Smooth muscle cell (in vitro differentiated cells): ENCODE measurements around the gene EP300. TPM values are rescaled to one million over a fixed set of nuclear protein-coding genes. Genes with fewer than 3 reads are reported as not detected.
"Not testable (repeated sequence)": the region's sequence is repeated elsewhere in the genome, so short reads cannot be mapped to it uniquely, and the experiment has no call there.

Source experiments
- DNase-seq: peaks from one replicate; lab custom pipeline; 2025; ENCODE audit not compliant: unreplicated experiment; lab: John Stamatoyannopoulos, UW
- H2AFZ ChIP-seq: fragments of 200-600 bp; sonication (generic); 2 replicates; pipeline ENCODE4 v1.6.0; 2016; ENCODE audit warnings: antibody characterized with exemption, low read depth, mild to moderate bottlenecking
- H3F3A ChIP-seq: fragments of 200-600 bp; sonication (generic); 2 replicates; pipeline ENCODE4 v1.6.0; 2017; ENCODE audit warnings: antibody characterized with exemption, low read depth
- H3K27ac ChIP-seq: fragments of 200-600 bp; sonication (generic); 2 replicates; pipeline ENCODE4 v1.5.1; 2016; ENCODE audit warnings: low read depth, mild to moderate bottlenecking
- H3K27me3 ChIP-seq: fragments of 200-600 bp; sonication (generic); 2 replicates; pipeline ENCODE4 v1.6.1; 2016; ENCODE audit warnings: low read depth, mild to moderate bottlenecking
- H3K36me3 ChIP-seq: fragments of 200-600 bp; sonication (generic); 2 replicates; pipeline ENCODE4 v1.5.1; 2016; ENCODE audit warnings: low read depth
- H3K4me1 ChIP-seq: fragments of 200-600 bp; sonication (generic); 2 replicates; pipeline ENCODE4 v1.5.1; 2016; ENCODE audit warnings: low read depth
- H3K4me2 ChIP-seq: fragments of 200-600 bp; sonication (generic); 2 replicates; pipeline ENCODE4 v1.6.0; 2016; ENCODE audit warnings: mild to moderate bottlenecking
- H3K4me3 ChIP-seq: fragments of 200-600 bp; sonication (generic); 2 replicates; pipeline ENCODE4 v1.5.1; 2016; ENCODE audit warnings: mild to moderate bottlenecking
- H3K79me2 ChIP-seq: fragments of 200-600 bp; sonication (generic); 2 replicates; pipeline ENCODE4 v1.6.0; 2016; ENCODE audit warnings: low read depth, mild to moderate bottlenecking
- H3K9ac ChIP-seq: fragments of 200-600 bp; sonication (generic); 2 replicates; pipeline ENCODE4 v1.6.0; 2016; ENCODE audit warnings: low read depth
- H3K9me3 ChIP-seq: fragments of 200-600 bp; sonication (generic); replicated peaks from 2 replicates; pipeline ENCODE4 v1.5.1; 2016; ENCODE audit warnings: low read depth
- H4K20me1 ChIP-seq: fragments of 200-600 bp; sonication (generic); 2 replicates; pipeline ENCODE4 v1.6.0; 2016; ENCODE audit warnings: low read depth
- WGBS: methylation state at CpG from one replicate; pipeline ENCODE4 v1.1.7; 2016; ENCODE audit warnings: low lambda C conversion rate; 5-methylcytosine and 5-hydroxymethylcytosine counted together
- polyA plus RNA-seq: library from polyadenylated mRNA; unstranded; fragments of >200 nt; fragmentation: Nextera tagmentation; extraction: Ambion mirVana; gene quantifications from 2 replicates; pipeline ENCODE4 v1.2.1, GENCODE V29; 2016
- total RNA-seq: library from RNA; depleted of rRNA; stranded (reverse); fragments of >200 nt; gene quantifications from 2 replicates; pipeline ENCODE4 v1.2.3, GENCODE V29; 2014
- TF ChIP-seq, protein P1 (sequence below): fragments of 200-600 bp; sonication (generic); IDR thresholded peaks from 2 replicates; pipeline ENCODE4 v1.5.1; 2017; ENCODE audit warnings: borderline replicate concordance, mild to moderate bottlenecking, antibody characterized with exemption; ENCODE audit not compliant: insufficient read depth, poor library complexity, severe bottlenecking

The EP300 gene
- total and polyA plus RNA-seq, 2 experiments from 2014 or later: 10.3 to 46.8 TPM

GRCh38 chr22:41106122-41106968 is 14.0 kb downstream of the EP300 start:
- DNase-seq: no peak
- Histone ChIP-seq H3K9me3 (no peaks in the 10 kb centered on the region), H3K27ac (peak overlapping the region; percentile 38), H4K20me1 (peaks cover 99% of the 10 kb centered on the region), H3K4me3 (no peak overlapping the region), H3K36me3 (no peaks in the 10 kb centered on the region), H3K79me2 (peaks cover 100% of the 10 kb centered on the region), H3F3A (peaks cover 9% of the 10 kb centered on the region), H3K9ac (no peak overlapping the region), H3K4me1 (no peaks in the 10 kb centered on the region), H3K27me3 (no peaks in the 10 kb centered on the region), H2AFZ (no peak overlapping the region), H3K4me2 (peak overlapping the region; percentile 12)
- 91% methylated on average over 8 of the region's 8 CpGs for WGBS
- TF ChIP-seq, protein P1, sequence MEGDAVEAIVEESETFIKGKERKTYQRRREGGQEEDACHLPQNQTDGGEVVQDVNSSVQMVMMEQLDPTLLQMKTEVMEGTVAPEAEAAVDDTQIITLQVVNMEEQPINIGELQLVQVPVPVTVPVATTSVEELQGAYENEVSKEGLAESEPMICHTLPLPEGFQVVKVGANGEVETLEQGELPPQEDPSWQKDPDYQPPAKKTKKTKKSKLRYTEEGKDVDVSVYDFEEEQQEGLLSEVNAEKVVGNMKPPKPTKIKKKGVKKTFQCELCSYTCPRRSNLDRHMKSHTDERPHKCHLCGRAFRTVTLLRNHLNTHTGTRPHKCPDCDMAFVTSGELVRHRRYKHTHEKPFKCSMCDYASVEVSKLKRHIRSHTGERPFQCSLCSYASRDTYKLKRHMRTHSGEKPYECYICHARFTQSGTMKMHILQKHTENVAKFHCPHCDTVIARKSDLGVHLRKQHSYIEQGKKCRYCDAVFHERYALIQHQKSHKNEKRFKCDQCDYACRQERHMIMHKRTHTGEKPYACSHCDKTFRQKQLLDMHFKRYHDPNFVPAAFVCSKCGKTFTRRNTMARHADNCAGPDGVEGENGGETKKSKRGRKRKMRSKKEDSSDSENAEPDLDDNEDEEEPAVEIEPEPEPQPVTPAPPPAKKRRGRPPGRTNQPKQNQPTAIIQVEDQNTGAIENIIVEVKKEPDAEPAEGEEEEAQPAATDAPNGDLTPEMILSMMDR: no peak

DNA sequence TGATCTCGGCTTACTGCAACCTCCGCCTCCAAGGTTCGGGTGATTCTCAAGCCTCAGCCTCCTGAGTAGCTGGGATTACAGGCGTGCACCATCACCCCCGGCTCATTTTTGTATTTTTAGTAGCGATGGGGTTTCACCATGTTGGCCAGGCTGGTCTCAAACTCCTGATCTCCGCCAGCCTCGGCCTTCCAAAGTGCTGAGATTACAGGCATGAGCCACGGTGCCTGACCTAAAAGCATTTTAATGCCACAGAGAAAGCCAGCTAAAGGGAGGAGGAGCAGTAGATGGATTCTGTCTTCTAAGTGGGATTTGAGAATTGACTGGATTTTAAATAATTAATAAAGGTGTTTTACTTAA is 14.6 kb downstream of the EP300 start:
- not testable (repeated sequence) for H3K36me3 ChIP-seq, H3K4me2 ChIP-seq, H3K4me3 ChIP-seq, H2AFZ ChIP-seq, H3K4me1 ChIP-seq, H3K27me3 ChIP-seq, H3F3A ChIP-seq, H3K9me3 ChIP-seq, DNase-seq, H3K9ac ChIP-seq
- 92% methylated on average over 9 of the region's 9 CpGs for WGBS
- Histone ChIP-seq H3K27ac (peak overlapping the region; percentile 38), H3K79me2 (peaks cover 100% of the 10 kb centered on the region), H4K20me1 (peaks cover 98% of the 10 kb centered on the region)

DNA sequence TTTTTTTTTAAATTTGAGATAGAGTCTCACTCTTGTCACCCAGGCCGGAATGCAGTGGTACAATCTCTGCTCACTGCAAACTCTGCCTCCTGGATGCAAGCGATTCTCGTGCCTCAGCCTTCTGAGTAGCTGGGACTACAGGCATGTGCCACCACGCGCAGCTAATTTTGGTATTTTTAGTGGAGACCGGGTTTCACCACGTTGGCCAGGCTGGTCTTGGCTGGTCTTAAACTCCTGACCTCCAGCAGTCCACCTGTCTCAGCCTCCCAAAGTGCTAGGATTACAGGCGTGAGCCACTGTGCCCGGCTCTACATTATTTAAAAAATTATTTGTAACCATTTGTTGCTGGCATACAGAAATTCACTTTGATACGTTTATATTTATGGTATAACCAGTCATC is 18.6 kb downstream of the EP300 start:
- peaks cover 100% of the 10 kb centered on the region for H3K79me2 ChIP-seq
- no peaks in the 10 kb centered on the region for H3K4me1 ChIP-seq
- TF ChIP-seq, protein P1: no peak
- no peak overlapping the region for H3K4me2 ChIP-seq
- no peak overlapping the region for H3K4me3 ChIP-seq
- no peak overlapping the region for H2AFZ ChIP-seq
- H4K20me1 ChIP-seq: peaks cover 98% of the 10 kb centered on the region
- H3K27me3 ChIP-seq: no peaks in the 10 kb centered on the region
- 99% methylated on average over 10 of the region's 10 CpGs for WGBS
- DNase-seq: no peak
- H3K27ac ChIP-seq: no peak overlapping the region
- no peaks in the 10 kb centered on the region for H3K9me3 ChIP-seq
- H3K9ac ChIP-seq: no peak overlapping the region
- no peaks in the 10 kb centered on the region for H3K36me3 ChIP-seq
- H3F3A ChIP-seq: peaks cover 9% of the 10 kb centered on the region

- H3K4me1 ChIP-seq: no peaks in the 10 kb centered on the region
- peaks cover 8% of the 10 kb centered on the region for H3F3A ChIP-seq
- H3K27ac ChIP-seq: no peak overlapping the region
- H3K79me2 ChIP-seq: peaks cover 99% of the 10 kb centered on the region
- no peak overlapping the region for H2AFZ ChIP-seq
- H3K4me2 ChIP-seq: no peak overlapping the region
- peaks cover 2% of the 10 kb centered on the region for H3K36me3 ChIP-seq
- DNase-seq: no peak
- TF ChIP-seq, protein P1: no peak
- H3K27me3 ChIP-seq: no peaks in the 10 kb centered on the region
- no peak overlapping the region for H3K9ac ChIP-seq
- WGBS: 96% methylated on average over 2 of the region's 2 CpGs
- H4K20me1 ChIP-seq: peaks cover 99% of the 10 kb centered on the region
- H3K4me3 ChIP-seq: no peak overlapping the region
- no peaks in the 10 kb centered on the region for H3K9me3 ChIP-seq
Measured at GRCh38 chr22:41116342-41116741, 23.9 kb downstream of the EP300 start.
